Measurements from ENCODE around the gene UNC5B. TPM values are rescaled to one million over a fixed set of nuclear protein-coding genes. Genes with fewer than 3 reads are reported as not detected.

UNC5B gene
- total and polyA plus RNA-seq, 2 donors (not counting 1 experiment from before 2014, with no cell fraction given) = 2.5 to 60.8 TPM

- H3K4me2 ChIP-seq (ENCODE audit: extremely low read depth, insufficient read depth, low read length) = peak overlapping the region; percentile 77
- H3K79me2 ChIP-seq (ENCODE audit: control insufficient read depth, insufficient read depth, low read length) = no peaks in the 10 kb centered on the region
- peak overlapping the region; percentile 49 for H3K27ac ChIP-seq (ENCODE audit: insufficient read depth, low read length)
- no peaks in the 10 kb centered on the region for H3K9me3 ChIP-seq (ENCODE audit: control insufficient read depth, insufficient read depth, low read depth, low read length)
- DNase-seq (ENCODE audit: low read depth in 2 of 2) = peak; percentile 94 to 96
- H3K4me3 ChIP-seq (replicated peaks in 1 of 4; ENCODE audit: control extremely low read depth in 1 of 4, insufficient read depth in 1 of 4, low read depth in 3 of 4, low read length in 4 of 4) = peak overlapping the region in 1 of 4 experiments; percentile 2
- no peaks in the 10 kb centered on the region for H4K20me1 ChIP-seq (ENCODE audit: control insufficient read depth, extremely low read depth, insufficient read depth, low read length)
- no peaks in the 10 kb centered on the region for H3K36me3 ChIP-seq (ENCODE audit: control insufficient read depth, insufficient read depth, low read length)
- TF ChIP-seq, protein P1, sequence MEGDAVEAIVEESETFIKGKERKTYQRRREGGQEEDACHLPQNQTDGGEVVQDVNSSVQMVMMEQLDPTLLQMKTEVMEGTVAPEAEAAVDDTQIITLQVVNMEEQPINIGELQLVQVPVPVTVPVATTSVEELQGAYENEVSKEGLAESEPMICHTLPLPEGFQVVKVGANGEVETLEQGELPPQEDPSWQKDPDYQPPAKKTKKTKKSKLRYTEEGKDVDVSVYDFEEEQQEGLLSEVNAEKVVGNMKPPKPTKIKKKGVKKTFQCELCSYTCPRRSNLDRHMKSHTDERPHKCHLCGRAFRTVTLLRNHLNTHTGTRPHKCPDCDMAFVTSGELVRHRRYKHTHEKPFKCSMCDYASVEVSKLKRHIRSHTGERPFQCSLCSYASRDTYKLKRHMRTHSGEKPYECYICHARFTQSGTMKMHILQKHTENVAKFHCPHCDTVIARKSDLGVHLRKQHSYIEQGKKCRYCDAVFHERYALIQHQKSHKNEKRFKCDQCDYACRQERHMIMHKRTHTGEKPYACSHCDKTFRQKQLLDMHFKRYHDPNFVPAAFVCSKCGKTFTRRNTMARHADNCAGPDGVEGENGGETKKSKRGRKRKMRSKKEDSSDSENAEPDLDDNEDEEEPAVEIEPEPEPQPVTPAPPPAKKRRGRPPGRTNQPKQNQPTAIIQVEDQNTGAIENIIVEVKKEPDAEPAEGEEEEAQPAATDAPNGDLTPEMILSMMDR (conservative IDR thresholded peaks at IDR 0.05 in 1 of 2, IDR thresholded peaks at IDR 0.05 in 1 of 2; ENCODE audit: low read depth in 1 of 2, low read length in 2 of 2) = peak in 1 of 2 donors; percentile 16
- TF ChIP-seq EZH2 (IDR thresholded peaks at IDR 0.05; ENCODE audit: low read length, missing control alignments) = no peak
- no peaks in the 10 kb centered on the region for H3K27me3 ChIP-seq (ENCODE audit: control insufficient read depth, insufficient read depth, low read length)
- H3K4me1 ChIP-seq (ENCODE audit: control insufficient read depth, extremely low read depth, insufficient read depth, low read length) = peaks cover 14% of the 10 kb centered on the region
- H2AFZ ChIP-seq (ENCODE audit: low read length) = no peak overlapping the region
- no peak overlapping the region for H3K9ac ChIP-seq (ENCODE audit: insufficient read depth, low read length)
These were observed 48.4 kb downstream of the UNC5B start for GRCh38 chr10:71260622-71261325.

- Histone ChIP-seq H3K27ac (ENCODE audit: insufficient read depth, low read length) (no peak overlapping the region), H3K4me1 (ENCODE audit: control insufficient read depth, extremely low read depth, insufficient read depth, low read length) (peaks cover 20% of the 10 kb centered on the region), H3K9me3 (ENCODE audit: control insufficient read depth, insufficient read depth, low read depth, low read length) (no peaks in the 10 kb centered on the region), H2AFZ (ENCODE audit: low read length) (no peak overlapping the region), H3K27me3 (ENCODE audit: control insufficient read depth, insufficient read depth, low read length) (no peaks in the 10 kb centered on the region), H4K20me1 (ENCODE audit: control insufficient read depth, extremely low read depth, insufficient read depth, low read length) (no peaks in the 10 kb centered on the region), H3K79me2 (ENCODE audit: control insufficient read depth, insufficient read depth, low read length) (no peaks in the 10 kb centered on the region), H3K36me3 (ENCODE audit: control insufficient read depth, insufficient read depth, low read length) (no peaks in the 10 kb centered on the region), H3K9ac (ENCODE audit: insufficient read depth, low read length) (no peak overlapping the region), H3K4me2 (ENCODE audit: extremely low read depth, insufficient read depth, low read length) (no peak overlapping the region), H3K4me3 (replicated peaks in 1 of 4; ENCODE audit: control extremely low read depth in 1 of 4, insufficient read depth in 1 of 4, low read depth in 3 of 4, low read length in 4 of 4) (no peak overlapping the region)
- DNase-seq (ENCODE audit: low read depth in 2 of 2) = no peak
- TF ChIP-seq, protein P1 (conservative IDR thresholded peaks at IDR 0.05 in 1 of 2, IDR thresholded peaks at IDR 0.05 in 1 of 2; ENCODE audit: low read depth in 1 of 2, low read length in 2 of 2) = no peak
- no peak for TF ChIP-seq EZH2 (IDR thresholded peaks at IDR 0.05; ENCODE audit: low read length, missing control alignments)
These were observed 49.7 kb downstream of the UNC5B start for GRCh38 chr10:71262027-71262426.

GRCh38 chr10:71262817-71263216 lies 50.4 kb downstream of the UNC5B start:
- Histone ChIP-seq H3K9me3 (ENCODE audit: control insufficient read depth, insufficient read depth, low read depth, low read length) (no peaks in the 10 kb centered on the region), H2AFZ (ENCODE audit: low read length) (no peak overlapping the region), H3K4me2 (ENCODE audit: extremely low read depth, insufficient read depth, low read length) (no peak overlapping the region), H3K4me1 (ENCODE audit: control insufficient read depth, extremely low read depth, insufficient read depth, low read length) (peaks cover 20% of the 10 kb centered on the region), H3K27me3 (ENCODE audit: control insufficient read depth, insufficient read depth, low read length) (no peaks in the 10 kb centered on the region), H4K20me1 (ENCODE audit: control insufficient read depth, extremely low read depth, insufficient read depth, low read length) (no peaks in the 10 kb centered on the region), H3K27ac (ENCODE audit: insufficient read depth, low read length) (no peak overlapping the region), H3K4me3 (replicated peaks in 1 of 4; ENCODE audit: control extremely low read depth in 1 of 4, insufficient read depth in 1 of 4, low read depth in 3 of 4, low read length in 4 of 4) (no peak overlapping the region), H3K36me3 (ENCODE audit: control insufficient read depth, insufficient read depth, low read length) (no peaks in the 10 kb centered on the region), H3K9ac (ENCODE audit: insufficient read depth, low read length) (no peak overlapping the region), H3K79me2 (ENCODE audit: control insufficient read depth, insufficient read depth, low read length) (no peaks in the 10 kb centered on the region)
- DNase-seq (ENCODE audit: low read depth in 2 of 2) = no peak
- TF ChIP-seq EZH2 (IDR thresholded peaks at IDR 0.05; ENCODE audit: low read length, missing control alignments) = no peak
- TF ChIP-seq, protein P1 (conservative IDR thresholded peaks at IDR 0.05 in 1 of 2, IDR thresholded peaks at IDR 0.05 in 1 of 2; ENCODE audit: low read depth in 1 of 2, low read length in 2 of 2) = no peak

Data from fibroblast of lung (primary cell).